ENCODE results near the gene CCDC157.
A peak's percentile ranks its signal among the peaks of the same experiment; 100 is the strongest.

Gene CCDC157

DNA sequence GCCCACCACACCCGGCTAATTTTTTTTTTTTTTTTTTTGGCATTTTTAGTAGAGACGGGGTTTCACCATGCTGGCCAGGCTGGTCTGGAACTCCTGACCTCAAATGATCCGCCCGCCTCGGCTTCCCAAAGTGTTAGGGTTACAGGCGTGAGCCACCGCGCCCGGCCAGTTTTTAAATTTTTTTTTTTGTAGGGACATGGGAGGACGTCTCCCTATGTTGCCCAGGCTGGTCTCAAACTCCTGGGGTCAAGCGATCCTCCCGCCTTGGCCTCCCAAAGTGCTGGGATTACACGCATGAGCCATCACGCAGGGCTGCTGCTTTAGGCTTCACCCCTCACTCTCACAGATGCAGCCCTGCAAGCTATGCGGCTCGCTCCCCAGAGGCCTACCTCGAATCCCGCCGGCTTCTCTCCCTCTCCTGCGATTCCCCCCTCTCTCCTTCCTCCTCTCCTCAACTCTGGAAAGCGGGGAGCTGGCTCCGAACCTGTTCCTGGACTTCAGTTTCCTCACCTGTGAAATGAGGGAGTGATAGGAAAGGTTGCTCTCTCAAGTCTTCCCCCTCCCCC is 926 bp downstream of the CCDC157 start:
- DNase-seq = no peak

GRCh38 chr22:30358541-30358940 is 1.7 kb downstream of the CCDC157 start:
- no peak for DNase-seq

- no peak for DNase-seq
Measured at GRCh38 chr22:30361916-30362650, 5.3 kb downstream of the CCDC157 start.

- no peak for DNase-seq
Measured at GRCh38 chr22:30362651-30363281, 6.0 kb downstream of the CCDC157 start.

DNA sequence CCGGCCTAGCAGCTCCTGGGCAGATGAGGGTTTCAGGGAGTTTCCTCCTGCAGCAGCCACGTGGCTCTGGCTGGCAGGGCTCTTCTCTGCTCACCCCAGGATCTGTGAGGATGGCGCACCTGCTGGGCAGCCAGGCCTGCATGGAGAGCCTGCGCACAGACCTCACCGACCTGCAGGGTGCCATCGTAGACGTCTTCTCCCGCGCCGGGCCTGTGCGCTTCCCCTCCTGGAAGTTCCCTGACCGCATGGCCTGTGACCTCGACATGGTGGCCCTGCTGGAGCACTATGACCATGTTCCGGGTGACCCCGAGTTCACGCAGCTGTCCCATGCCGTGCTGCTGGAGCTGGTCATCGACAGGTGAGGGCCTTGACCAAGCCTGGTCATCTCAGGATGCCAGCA is 9.1 kb downstream of the CCDC157 start:
- DNase-seq = no peak

DNA sequence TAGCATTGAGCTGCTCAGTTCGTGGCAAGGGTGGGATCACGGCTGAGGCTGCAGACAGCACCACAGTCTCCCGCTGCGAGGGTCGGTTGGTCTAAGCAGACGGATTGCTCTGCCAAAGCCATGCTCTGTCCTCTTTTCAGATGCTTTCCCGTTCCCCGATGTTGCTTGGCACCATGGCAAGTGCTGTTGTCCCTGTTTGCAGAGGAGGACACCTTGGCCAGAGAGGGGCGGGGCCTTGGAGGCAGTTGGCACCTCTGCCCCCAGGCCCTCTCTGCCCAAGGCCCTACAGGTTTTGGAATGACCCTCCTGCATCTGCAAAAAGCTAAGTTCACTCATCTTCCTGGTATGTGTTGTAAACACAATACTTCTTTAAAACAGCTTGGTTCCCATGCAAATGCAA is 11.6 kb downstream of the CCDC157 start:
- DNase-seq = no peak

- DNase-seq = no peak
Measured at GRCh38 chr22:30370641-30371230, 13.9 kb downstream of the CCDC157 start.

- no peak for DNase-seq
Measured at GRCh38 chr22:30371321-30371720, 14.5 kb downstream of the CCDC157 start.

DNA sequence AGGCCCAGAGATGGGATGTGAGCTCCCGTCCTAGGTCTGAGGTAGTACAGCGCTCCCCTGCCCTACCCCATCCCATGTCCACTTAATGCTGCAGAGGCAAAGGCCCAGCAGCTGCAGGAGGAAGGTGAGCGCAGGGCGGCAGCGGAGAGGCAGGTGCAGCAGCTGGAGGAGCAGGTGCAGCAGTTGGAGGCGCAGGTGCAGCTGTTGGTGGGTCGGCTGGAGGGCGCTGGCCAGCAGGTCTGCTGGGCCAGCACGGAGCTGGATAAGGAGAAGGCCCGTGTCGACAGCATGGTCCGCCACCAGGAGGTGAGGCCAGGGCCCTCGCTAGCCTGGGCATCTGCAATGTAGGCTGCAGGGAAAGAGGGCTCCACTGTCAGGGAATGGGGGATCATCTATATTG is 15.2 kb downstream of the CCDC157 start:
- no peak for DNase-seq

DNA sequence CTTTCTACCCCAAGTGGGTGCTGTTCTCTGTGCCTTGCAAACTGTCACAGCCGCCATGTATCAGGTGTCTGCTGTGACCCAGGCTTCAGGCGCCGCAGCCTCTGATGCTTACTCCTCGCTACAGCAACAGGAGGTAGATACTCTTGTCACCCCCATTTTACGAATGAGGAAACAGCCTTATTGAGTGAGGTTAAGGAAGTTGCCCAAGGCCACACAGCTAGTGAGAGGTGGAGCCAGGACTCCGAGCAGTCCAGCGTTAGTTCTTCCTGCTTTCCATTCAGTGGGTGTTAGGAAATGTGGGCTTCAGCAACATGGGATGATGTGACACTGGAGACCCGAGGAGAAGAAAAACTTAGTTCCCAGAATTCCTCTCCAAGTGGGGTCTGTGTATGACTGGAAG is 16.1 kb downstream of the CCDC157 start:
- DNase-seq = no peak

DNA sequence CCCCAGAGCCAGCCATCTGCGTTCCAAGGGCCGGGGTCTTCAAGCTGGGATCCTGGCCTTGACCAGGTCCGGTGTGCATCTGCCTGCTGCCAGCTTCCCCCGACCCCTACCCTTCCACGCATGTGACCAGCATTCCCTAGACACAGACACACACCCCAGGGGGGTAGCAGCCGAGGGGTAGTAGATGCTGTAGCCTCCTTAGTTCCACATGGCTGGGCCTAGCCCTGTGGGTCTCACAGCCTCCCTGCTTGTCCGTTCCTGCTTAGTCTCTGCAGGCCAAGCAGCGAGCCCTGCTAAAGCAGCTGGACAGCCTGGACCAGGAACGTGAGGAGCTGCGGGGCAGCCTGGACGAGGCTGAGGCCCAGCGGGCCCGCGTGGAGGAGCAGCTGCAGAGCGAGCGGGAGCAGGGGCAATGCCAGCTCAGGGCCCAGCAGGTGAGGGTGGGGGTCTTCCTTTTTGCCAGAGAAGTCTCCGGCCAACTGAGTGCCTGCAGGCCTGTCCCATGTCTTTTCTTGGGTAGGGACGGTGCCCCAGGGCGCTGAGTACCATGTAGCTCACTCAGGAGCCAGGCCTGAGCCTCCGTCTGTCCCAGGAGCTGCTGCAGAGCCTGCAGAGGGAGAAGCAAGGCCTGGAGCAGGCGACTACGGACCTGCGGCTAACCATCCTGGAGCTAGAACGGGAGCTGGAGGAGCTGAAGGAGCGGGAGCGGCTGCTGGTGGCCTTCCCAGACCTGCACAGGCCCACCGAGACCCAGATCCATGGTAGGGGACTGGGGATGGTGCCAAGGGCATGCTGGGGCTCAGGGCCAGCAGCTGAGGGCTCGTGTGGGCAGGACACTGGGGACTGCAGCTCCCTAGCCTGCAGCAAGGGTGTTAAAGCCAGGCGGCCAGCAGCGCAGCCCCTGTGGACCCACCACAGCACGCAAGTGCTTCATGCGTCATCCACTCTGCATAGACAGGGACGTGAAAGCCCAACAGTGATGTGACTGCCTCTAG is 16.8 kb downstream of the CCDC157 start:
- DNase-seq = no peak

DNA sequence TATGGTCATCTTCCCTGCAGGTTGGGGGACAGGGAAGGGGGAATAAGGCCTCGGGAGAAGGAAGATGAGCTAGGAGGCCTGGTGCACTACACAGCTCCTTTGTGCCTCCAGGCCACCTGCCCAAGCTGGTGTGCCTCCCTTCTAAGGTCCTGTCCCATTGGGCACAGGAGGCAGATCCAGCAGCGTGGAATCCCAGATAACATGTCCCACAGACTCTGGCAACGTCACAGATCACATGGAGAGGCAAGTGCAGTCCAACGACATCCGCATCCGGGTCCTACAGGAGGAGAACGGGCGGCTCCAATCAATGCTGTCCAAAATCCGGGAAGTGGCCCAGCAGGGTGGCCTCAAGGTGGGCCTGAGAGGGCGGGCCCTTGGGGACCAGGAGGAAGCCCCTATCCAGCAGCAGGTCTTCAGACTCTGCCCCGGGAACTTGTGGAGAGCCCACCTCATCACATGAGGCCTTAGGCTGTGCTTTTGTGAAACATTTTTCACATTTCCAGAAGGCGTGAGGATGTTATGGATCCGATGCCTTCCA is 18.6 kb downstream of the CCDC157 start:
- no peak for DNase-seq

- DNase-seq = no peak
Measured at GRCh38 chr22:30380011-30380410, 23.2 kb downstream of the CCDC157 start.

- DNase-seq = no peak
Measured at GRCh38 chr22:30381264-30381663, 24.5 kb downstream of the CCDC157 start.

- no peak for DNase-seq
Measured at GRCh38 chr22:30382340-30382739, 25.5 kb downstream of the CCDC157 start.

GRCh38 chr22:30383061-30383460 is 26.3 kb downstream of the CCDC157 start:
- no peak for DNase-seq

DNA sequence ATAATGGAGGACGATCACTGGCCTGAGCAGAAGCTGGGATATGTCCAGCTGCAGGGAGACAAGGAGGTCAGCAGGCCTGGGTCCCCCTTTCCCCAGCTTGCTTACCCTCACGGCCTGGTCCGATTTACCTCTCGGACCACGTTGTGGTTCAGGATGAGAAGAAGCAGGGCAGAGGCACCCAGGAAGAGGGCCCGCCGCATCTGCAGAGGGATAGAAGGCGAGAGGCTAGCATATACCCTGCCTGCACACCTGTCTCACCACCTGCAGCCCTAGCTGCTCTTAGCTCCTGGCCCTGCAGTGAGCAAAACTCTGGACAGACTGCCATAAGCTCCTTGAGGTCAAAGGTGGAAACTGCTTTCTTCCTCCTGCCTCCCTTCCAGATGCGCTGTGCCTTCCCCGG is 29.1 kb downstream of the CCDC157 start:
- DNase-seq = no peak

DNA sequence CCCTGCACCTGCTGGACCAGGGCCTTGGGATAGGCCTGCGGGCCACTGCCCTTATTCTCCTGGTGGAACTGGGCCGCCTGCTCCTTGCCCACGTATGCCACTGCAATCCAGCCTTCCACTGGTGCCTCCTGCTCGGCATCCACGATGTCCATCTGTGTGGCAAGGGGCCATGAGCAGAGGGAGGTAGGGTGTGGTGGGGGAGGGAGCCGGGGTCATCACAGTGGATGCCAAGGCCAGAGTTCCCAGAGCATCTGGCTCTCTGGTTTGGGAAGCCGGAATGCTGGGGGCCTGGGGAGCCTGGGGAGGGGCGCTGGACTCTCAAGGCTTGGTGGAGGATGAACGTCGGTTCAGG is 29.8 kb downstream of the CCDC157 start:
- DNase-seq = no peak

DNA sequence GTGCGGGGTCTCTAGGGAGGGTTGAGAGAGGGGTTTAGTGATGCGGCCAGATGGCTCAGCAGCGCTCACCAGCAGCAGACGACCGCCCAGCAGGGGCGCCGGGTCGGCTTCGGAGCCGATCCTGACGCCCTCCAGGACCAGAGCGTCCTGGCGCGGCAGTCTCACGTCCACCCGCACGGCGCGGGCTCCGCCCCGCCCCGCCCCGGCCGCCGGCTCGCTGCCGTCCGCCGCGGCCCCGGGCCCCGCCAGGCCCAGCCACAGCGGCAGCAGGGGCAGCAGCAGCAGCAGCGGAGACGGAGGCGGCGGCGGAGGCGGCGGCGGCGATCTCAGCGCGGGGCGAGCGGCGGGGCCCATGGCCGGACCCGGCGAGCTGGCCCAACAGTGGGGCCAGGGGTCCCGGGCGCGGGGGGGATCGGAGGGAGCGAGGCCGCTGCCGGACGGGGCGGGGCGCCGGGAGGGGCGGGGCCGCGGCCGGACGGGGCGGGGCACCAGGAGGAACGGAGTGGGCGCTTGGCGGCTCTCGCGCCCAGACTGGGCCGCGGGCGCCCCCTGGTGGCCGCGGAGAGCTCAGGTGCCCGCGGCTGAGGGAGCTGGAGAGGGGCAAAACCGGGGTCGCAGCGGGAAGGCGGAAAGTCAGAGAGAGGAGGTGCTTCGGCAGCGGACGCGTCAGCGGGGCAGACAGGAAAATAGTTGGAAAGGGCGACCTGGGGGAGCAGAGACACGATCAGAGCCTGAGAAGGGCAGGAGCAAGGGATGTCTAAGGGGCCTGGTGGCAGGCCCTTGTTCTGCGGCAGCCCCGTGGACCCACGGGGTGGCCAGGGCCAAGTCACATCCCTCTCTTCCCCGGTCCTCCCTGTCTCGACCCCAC is 30.4 kb downstream of the CCDC157 start, which contains the start of gene RNF215:
TSS of gene RNF215 (minus strand) at position 452 of the 868 bp plus-strand sequence. CDS start at position 354, 98 bp downstream.
- peak; percentile 54 for DNase-seq

- DNase-seq = peak; percentile 8
Measured at GRCh38 chr22:30390974-30391691, 34.3 kb downstream of the CCDC157 start.
